Stimulated activated CD4-positive, alpha-beta T cell treated with anti-CD3 and anti-CD28 coated beads, Interleukin-12 subunit alpha, Interleukin-12 subunit beta, amount 100 ng/mL, for 24 hours (primary cell): ENCODE measurements around the gene RAMACL.
"Not testable (repeated sequence)": the region's sequence is repeated elsewhere in the genome, so short reads cannot be mapped to it uniquely, and the experiment has no call there.

ENCODE experiments used
- DNase-seq, 2 experiments: peaks; one replicate each; pipeline ENCODE4 v3.0.0-alpha.2; 2020; ENCODE audit warnings: low read depth in 2 of 2

The RAMACL gene

GRCh38 chr6:166596776-166597507, 10.5 kb upstream of the RAMACL start:
- no peak for DNase-seq

- no peak for DNase-seq
These were observed 9.5 kb upstream of the RAMACL start for GRCh38 chr6:166595949-166596348.

DNA sequence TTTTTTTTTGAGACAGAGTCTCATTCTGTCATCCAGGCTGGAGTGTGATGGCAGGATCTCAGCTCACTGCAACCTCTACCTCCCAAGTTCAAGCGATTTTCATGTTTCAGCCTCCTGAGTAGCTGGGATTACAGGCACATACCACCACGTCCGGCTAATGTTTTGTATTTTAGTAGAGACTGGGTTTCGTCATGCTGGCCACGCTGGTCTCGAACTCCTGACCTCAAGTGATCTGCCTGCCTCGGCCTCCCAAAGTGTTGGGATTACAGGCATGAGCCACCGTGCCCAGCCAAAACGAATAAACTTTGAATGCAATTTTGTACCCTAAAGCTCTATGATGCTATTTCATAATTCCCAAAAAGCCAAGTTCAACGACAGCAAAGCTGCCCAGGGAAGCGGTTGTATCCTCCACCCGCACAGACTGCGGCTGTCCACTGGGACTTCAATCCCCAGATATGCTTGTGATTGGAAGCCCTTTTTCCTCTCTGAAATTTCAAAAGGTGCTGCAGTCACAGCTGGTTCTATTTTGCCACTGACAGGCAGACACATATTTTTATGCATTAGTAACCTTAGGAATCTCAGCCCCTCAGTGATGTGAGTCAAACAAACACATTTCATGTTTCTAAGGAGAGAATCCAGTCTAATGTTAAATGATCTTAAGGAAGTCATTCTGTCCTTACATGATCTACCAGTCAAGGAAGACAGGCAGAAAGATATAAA, 8.7 kb upstream of the RAMACL start:
- DNase-seq: no peak

GRCh38 chr6:166592821-166593220, 6.3 kb upstream of the RAMACL start:
- DNase-seq: no peak

DNA sequence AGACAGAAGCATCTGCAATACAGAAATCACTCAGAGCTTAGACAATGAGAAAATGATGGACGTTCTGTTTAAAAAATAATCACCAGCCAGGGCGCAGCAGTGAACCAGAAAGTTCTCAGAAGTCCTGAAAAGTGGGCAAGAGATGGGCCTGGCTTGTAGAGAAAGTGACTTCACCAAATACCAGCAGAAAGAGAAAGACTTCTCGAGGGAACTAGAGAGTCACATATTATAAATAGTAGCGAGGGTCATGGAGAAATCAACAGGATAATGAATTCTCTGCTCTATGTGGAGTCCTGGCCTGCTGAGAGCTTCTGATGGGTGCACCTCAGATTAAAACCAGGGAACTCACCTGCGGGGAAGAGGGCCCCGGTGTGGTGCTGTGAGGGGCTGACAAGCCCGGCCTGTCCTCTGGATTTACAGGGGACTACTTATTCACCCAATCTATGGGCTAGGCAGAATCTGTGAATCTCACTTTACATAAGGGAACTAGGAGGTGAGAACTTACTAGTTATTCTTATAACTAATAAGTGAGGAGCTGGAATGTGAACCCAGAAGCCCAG, 5.6 kb upstream of the RAMACL start:
- no peak for DNase-seq

DNA sequence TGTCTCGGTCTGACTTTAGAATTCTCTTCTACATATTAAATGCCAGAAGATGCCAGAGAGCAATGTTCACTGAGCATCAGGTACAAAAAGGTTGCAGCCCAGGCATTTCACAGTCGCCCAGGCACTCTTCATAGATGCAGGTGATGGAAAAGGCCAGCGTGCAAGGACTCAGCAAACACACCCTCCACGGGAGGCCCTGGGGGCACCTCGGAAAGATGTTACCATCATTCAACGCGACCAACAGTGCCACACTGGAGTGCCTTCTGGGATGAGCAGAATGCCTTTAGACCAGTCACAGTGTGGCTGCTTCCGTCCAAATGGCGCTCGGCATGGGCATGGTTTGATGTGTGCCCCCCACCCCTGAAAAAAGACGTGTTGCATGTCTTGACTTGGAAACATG, 4.5 kb upstream of the RAMACL start:
- DNase-seq: no peak

- DNase-seq: no peak
These were observed 3.5 kb upstream of the RAMACL start for GRCh38 chr6:166589786-166590574.

DNA sequence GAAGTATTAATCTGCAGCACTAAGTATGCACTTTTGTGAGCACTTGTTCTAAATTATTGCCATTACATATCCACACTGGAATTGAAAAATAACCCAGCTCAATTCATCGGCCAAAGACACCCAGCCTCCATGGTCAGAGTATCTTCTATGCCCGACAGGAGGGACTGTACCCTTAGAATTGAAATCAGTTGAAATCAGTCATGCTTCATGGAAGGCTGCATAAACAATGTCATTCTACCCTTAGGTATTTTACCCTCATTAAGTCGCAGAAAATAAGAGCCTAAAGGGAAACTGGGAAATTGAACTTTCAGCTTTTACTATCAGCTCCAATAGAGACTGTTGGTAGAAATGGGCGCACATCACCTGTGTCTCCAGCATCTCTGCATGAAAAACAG, 2.9 kb upstream of the RAMACL start:
- no peak for DNase-seq

- DNase-seq: no peak
These were observed 2.3 kb upstream of the RAMACL start for GRCh38 chr6:166588691-166589336.

GRCh38 chr6:166587631-166588413, 1.3 kb upstream of the RAMACL start:
- DNase-seq: no peak

DNA sequence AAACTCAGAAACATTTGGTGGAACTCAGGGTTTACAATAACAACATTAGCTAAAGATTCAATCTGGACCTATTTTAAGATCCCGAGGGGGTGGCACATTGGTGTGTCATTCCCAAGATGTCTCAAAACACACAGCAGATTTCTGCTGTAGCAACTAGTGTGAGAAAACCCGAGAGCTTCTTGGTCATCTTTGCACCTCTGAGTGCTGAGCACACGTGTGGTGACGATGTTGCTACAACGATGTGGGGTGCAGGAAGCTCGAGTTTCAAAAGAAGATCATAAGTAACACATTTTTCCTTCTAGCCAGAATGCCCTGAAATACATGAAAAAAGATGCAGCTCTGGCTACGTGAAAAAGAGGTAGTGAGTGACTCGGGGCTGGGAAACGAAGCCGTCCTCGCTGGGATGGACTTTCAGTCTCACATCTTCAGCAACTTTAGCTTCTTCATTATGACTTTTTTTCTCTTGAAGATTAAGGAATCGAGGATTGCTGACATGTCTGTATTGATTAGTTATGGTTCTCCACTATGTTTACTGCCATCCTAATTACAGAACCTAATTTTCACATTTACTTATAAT, 1.5 kb downstream of the RAMACL start:
- DNase-seq: no peak

GRCh38 chr6:166584155-166584554, 2.3 kb downstream of the RAMACL start:
- no peak for DNase-seq

DNA sequence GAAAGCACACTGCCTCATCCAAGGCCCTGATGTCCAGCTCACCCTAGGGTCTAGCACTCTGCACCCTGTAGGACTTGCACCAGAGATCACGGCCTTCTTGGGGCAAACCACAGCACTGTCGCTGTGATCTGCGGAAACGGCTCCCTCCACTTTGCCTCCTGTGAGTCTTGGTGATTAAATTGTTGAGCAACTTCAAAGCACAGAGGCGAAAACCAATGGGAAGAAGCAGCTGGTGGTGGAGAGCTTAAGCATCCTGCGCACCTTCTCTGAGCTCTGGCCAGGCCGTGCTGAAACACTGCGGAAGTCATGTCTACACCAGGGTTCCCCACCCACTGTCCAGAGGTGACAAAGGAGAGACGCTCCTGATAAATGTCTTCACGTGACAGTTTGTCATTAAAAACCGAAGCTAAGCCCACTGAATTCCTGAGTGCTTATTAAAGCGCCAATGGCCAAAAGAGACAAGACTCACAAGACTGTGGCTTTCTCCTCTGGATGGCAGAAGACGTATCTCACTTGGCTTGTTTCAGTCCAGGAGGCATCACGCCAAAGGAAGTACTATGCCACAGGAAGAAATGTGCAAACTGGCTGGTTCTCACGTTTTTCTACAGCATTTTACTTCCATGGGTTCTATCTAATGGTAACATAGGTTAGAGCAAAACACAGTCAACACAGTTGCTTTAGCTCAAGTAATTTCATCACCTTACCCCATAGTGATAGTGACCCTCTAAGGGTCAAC, 3.1 kb downstream of the RAMACL start:
- no peak for DNase-seq

GRCh38 chr6:166582258-166582657, 4.2 kb downstream of the RAMACL start:
- no peak for DNase-seq

DNA sequence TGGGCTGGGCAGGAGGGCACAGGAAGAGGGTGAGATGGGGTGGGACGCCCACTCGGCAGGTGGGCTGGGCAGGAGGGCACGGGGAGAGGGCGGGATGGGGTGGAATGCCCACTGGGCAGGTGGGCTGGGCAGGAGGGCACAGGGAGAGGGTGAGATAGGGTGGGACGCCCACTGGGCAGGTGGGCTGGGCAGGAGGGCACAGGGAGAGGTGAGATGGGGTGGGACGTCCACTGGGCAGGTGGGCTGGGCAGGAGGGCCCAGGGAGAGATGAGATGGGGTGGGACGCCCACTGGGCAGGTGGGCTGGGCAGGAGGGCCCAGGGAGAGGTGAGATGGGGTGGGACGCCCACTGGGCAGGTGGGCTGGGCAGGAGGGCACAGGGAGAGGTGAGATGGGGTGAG, 4.7 kb downstream of the RAMACL start:
- not testable (repeated sequence) for DNase-seq

- DNase-seq: no peak
These were observed 5.4 kb downstream of the RAMACL start for GRCh38 chr6:166581091-166581511.

GRCh38 chr6:166580076-166581050, 6.1 kb downstream of the RAMACL start:
- DNase-seq: no peak

DNA sequence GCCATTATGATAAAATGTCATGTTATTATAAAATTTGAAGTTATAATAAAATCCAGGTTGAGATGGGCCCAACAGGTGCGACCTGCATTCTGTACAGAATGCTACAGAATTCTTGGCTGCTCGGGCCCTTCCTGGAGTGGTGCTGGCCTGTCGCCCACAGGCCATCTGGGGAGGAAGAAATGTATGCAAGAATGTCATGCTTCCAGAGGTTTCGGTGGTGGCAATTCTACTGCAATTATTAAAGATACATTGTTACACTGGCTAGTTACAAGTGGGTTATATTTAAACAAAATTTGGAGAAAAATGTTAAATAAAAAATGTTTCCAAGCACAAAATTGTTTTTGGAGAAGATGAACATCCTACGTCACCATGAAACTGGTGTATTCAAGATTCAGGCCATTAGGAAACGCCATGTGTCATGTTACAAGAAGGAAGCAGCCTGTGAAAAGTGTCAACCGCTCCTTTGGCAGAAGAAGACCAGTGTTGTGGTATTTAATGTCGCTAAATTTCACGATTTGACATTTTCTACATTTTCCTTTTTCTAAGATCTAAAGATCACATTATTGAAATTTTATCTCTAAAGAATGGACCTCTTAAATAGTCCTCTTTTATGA, 7.1 kb downstream of the RAMACL start:
- DNase-seq: no peak
